Stomach smooth muscle (tissue), 2 donors: ENCODE results near the gene CDS2.
A peak's percentile ranks its signal among the peaks of the same experiment; 100 is the strongest.
"Not testable (repeated sequence)": the region's sequence is repeated elsewhere in the genome, so short reads cannot be mapped to it uniquely, and the experiment has no call there.

Experiments
- H3K27ac ChIP-seq: one replicate; pipeline ENCODE4 v1.7.0; 2013; ENCODE audit warnings: mild to moderate bottlenecking, low read length, inconsistent platforms
- H3K27me3 ChIP-seq, 2 donors: one replicate each; pipeline ENCODE4 v1.7.0; 2013; ENCODE audit warnings: low read length in 2 of 2; ENCODE audit not compliant: insufficient read depth in 2 of 2, control insufficient read depth in 1 of 2
- H3K36me3 ChIP-seq, 2 donors: one replicate each; pipeline ENCODE4 v1.7.0; 2013; ENCODE audit warnings: low read length in 2 of 2; ENCODE audit not compliant: control insufficient read depth in 2 of 2, insufficient read depth in 2 of 2
- H3K4me1 ChIP-seq: one replicate; pipeline ENCODE4 v1.7.0; 2013; ENCODE audit warnings: low read length; ENCODE audit not compliant: control insufficient read depth, insufficient read depth
- H3K4me3 ChIP-seq, 2 donors: one replicate each; pipeline ENCODE4 v1.7.0; 2013; ENCODE audit warnings: low read length in 2 of 2
- H3K9ac ChIP-seq, 2 donors: one replicate each; pipeline ENCODE4 v1.7.0; 2013; ENCODE audit warnings: low read length in 2 of 2, mild to moderate bottlenecking in 1 of 2
- H3K9me3 ChIP-seq, 2 donors: one replicate each; pipeline ENCODE4 v1.7.0; 2013; ENCODE audit warnings: low read length in 2 of 2; ENCODE audit not compliant: control insufficient read depth in 2 of 2
- donor health status: healthy.
- donor health status: Pancreatic carcinoma.

Gene CDS2

GRCh38 chr20:5095931-5096330, 30.9 kb upstream of the CDS2 start:
- Histone ChIP-seq H3K9ac (no peak overlapping the region), H3K36me3 (peaks cover 18 to 20% of the 10 kb centered on the region in 2 donors), H3K27me3 (no peaks in the 10 kb centered on the region), H3K27ac (no peak overlapping the region), H3K9me3 (no peaks in the 10 kb centered on the region), H3K4me3 (no peak overlapping the region), H3K4me1 (no peaks in the 10 kb centered on the region)

GRCh38 chr20:5096463-5096862, 30.3 kb upstream of the CDS2 start:
- Histone ChIP-seq H3K4me1 (no peaks in the 10 kb centered on the region), H3K9ac (no peak overlapping the region), H3K27ac (no peak overlapping the region), H3K36me3 (peaks cover 18 to 21% of the 10 kb centered on the region in 2 donors), H3K4me3 (no peak overlapping the region), H3K27me3 (no peaks in the 10 kb centered on the region), H3K9me3 (no peaks in the 10 kb centered on the region)

GRCh38 chr20:5099009-5099408, 27.8 kb upstream of the CDS2 start:
- H3K27ac ChIP-seq, H3K9me3 ChIP-seq, H3K4me1 ChIP-seq, H3K27me3 ChIP-seq, H3K9ac ChIP-seq, H3K4me3 ChIP-seq: not testable (repeated sequence)
- peaks cover 26 to 38% of the 10 kb centered on the region in 2 donors for H3K36me3 ChIP-seq

GRCh38 chr20:5099909-5100308, 26.9 kb upstream of the CDS2 start:
- not testable (repeated sequence) for H3K27ac ChIP-seq, H3K4me3 ChIP-seq, H3K9me3 ChIP-seq, H3K4me1 ChIP-seq, H3K9ac ChIP-seq, H3K27me3 ChIP-seq
- peaks cover 28 to 45% of the 10 kb centered on the region in 2 donors for H3K36me3 ChIP-seq

GRCh38 chr20:5100684-5101347, 26.0 kb upstream of the CDS2 start:
- H3K4me3 ChIP-seq = no peak overlapping the region
- H3K9me3 ChIP-seq = no peaks in the 10 kb centered on the region
- H3K36me3 ChIP-seq = peaks cover 28 to 45% of the 10 kb centered on the region in 2 donors
- no peaks in the 10 kb centered on the region for H3K27me3 ChIP-seq
- no peak overlapping the region for H3K9ac ChIP-seq
- no peaks in the 10 kb centered on the region for H3K4me1 ChIP-seq
- no peak overlapping the region for H3K27ac ChIP-seq

GRCh38 chr20:5104479-5104878, 22.3 kb upstream of the CDS2 start:
- Histone ChIP-seq H3K4me3 (no peak overlapping the region), H3K36me3 (peaks cover 22 to 37% of the 10 kb centered on the region in 2 donors), H3K27me3 (no peaks in the 10 kb centered on the region), H3K9ac (no peak overlapping the region), H3K27ac (no peak overlapping the region), H3K4me1 (no peaks in the 10 kb centered on the region), H3K9me3 (no peaks in the 10 kb centered on the region)

GRCh38 chr20:5109276-5109675, 17.5 kb upstream of the CDS2 start:
- Histone ChIP-seq H3K4me1 (peaks cover 11% of the 10 kb centered on the region), H3K4me3 (no peak overlapping the region), H3K9me3 (no peaks in the 10 kb centered on the region), H3K27ac (no peak overlapping the region), H3K36me3 (peaks cover 16 to 17% of the 10 kb centered on the region in 2 donors), H3K27me3 (no peaks in the 10 kb centered on the region), H3K9ac (no peak overlapping the region)

- Histone ChIP-seq H3K36me3 (peaks cover 20 to 21% of the 10 kb centered on the region in 2 donors), H3K9ac (peak overlapping the region; percentile 88 to 98), H3K9me3 (no peaks in the 10 kb centered on the region)
Measured at GRCh38 chr20:5113615-5113986, 13.2 kb upstream of the CDS2 start.

GRCh38 chr20:5114403-5114802, 12.4 kb upstream of the CDS2 start:
- Histone ChIP-seq H3K4me3 (no peak overlapping the region), H3K4me1 (peaks cover 11% of the 10 kb centered on the region), H3K9me3 (no peaks in the 10 kb centered on the region), H3K27ac (no peak overlapping the region), H3K9ac (no peak overlapping the region), H3K27me3 (no peaks in the 10 kb centered on the region), H3K36me3 (peaks cover 16 to 21% of the 10 kb centered on the region in 2 donors)

More at GRCh38 chr20:5113615-5113986, 13.2 kb upstream of the CDS2 start:
- H3K27ac ChIP-seq = peak overlapping the region; percentile 97
- H3K27me3 ChIP-seq = no peaks in the 10 kb centered on the region
- H3K4me3 ChIP-seq = peak overlapping the region; percentile 83 to 95
- peaks cover 11% of the 10 kb centered on the region for H3K4me1 ChIP-seq

- Histone ChIP-seq H3K27me3 (no peaks in the 10 kb centered on the region), H3K9ac (no peak overlapping the region), H3K9me3 (no peaks in the 10 kb centered on the region), H3K4me3 (no peak overlapping the region), H3K36me3 (peaks cover 11 to 13% of the 10 kb centered on the region in 2 donors), H3K4me1 (peaks cover 8% of the 10 kb centered on the region), H3K27ac (no peak overlapping the region)
Measured at GRCh38 chr20:5116875-5117274, 9.9 kb upstream of the CDS2 start.
